AG10803 (cell line): ENCODE measurements around the gene HDAC11.
"Not testable (repeated sequence)": the region's sequence is repeated elsewhere in the genome, so short reads cannot be mapped to it uniquely, and the experiment has no call there.

Experiments used
- DNase-seq: peaks from one replicate; pipeline ENCODE4 v3.0.0; 2010; ENCODE audit warnings: low read depth
- H3K4me3 ChIP-seq: 2 replicates; pipeline ENCODE4 v1.5.1; 2011; ENCODE audit warnings: mild to moderate bottlenecking, low read length, control low read depth
- TF ChIP-seq, protein P1 (sequence below): conservative IDR thresholded peaks from 2 replicates; pipeline ENCODE4 v1.5.1; 2011; ENCODE audit warnings: mild to moderate bottlenecking, low read length, control low read depth, inconsistent platforms

Gene HDAC11, protein sequence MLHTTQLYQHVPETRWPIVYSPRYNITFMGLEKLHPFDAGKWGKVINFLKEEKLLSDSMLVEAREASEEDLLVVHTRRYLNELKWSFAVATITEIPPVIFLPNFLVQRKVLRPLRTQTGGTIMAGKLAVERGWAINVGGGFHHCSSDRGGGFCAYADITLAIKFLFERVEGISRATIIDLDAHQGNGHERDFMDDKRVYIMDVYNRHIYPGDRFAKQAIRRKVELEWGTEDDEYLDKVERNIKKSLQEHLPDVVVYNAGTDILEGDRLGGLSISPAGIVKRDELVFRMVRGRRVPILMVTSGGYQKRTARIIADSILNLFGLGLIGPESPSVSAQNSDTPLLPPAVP

DNA sequence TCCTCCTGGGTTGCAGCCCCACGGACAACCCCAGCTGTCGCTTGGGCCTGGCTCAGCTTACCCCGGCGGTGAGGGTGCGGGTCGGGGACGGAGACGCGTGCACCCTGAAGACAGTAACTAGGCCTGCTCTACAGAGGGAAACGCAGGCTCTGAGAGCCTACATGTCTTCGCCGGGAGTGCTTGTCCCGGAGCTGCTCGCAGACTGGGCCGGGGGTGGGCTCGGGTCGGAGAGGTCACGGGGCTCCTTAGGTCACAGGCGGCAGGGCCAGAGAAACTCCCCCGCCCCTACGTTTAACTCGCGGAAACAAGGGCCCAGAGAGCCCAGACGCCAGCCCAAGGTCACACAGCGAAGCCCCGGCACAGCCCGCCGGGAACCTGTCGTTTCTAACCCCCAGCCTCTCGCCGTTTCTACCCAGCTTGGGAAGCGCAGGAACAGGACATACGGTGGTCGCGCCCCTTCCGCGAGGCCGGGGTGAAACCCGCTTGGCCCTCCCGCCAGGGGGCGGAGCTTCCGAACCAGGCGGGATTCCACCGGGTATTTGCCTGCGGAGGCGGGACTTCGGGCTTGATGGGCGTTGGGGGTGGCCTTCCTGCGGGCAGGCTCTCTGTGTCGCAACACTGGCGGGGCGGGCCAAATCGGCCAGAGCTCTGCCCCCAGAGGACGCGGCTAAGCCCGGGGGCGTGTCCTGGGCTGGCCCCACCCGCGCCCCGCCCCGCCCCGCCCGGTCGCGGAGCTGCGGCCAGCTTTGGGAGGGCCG lies at the start of gene HDAC11:
Gene HDAC11, plus strand, starts transcription at position 725 of the 758 bp plus-strand sequence. CDS start 42 bp downstream, outside the sequence.
- DNase-seq, result peak; percentile 97
- TF ChIP-seq, protein P1, sequence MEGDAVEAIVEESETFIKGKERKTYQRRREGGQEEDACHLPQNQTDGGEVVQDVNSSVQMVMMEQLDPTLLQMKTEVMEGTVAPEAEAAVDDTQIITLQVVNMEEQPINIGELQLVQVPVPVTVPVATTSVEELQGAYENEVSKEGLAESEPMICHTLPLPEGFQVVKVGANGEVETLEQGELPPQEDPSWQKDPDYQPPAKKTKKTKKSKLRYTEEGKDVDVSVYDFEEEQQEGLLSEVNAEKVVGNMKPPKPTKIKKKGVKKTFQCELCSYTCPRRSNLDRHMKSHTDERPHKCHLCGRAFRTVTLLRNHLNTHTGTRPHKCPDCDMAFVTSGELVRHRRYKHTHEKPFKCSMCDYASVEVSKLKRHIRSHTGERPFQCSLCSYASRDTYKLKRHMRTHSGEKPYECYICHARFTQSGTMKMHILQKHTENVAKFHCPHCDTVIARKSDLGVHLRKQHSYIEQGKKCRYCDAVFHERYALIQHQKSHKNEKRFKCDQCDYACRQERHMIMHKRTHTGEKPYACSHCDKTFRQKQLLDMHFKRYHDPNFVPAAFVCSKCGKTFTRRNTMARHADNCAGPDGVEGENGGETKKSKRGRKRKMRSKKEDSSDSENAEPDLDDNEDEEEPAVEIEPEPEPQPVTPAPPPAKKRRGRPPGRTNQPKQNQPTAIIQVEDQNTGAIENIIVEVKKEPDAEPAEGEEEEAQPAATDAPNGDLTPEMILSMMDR, result no peak; the same call in 1 of the 2 replicates
- H3K4me3 ChIP-seq, result peak within 1 kb of the TSS; percentile 78

DNA sequence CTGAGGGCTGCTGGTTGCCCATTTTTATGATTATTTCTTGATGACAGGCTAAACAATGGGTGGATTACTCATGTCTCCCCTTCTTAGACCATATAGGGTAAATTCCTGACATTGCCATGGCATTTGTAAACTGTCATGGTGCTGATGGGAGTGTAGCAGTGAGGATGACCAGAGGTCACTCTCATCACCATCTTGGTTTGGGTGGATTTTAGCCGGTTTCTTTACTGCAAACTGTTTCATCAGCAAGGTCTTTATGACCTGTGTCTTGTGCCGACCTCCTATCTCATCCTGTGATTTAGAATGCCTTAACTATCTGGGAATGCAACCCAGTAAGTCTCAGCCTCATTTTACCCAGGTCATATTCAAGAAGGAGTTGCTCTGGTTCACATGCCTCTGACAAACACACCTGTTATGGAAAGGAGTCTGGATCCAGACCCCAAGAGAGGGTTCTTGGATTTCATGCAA lies 49.7 kb upstream of the HDAC11 start:
- DNase-seq, H3K4me3 ChIP-seq: not testable (repeated sequence)

DNA sequence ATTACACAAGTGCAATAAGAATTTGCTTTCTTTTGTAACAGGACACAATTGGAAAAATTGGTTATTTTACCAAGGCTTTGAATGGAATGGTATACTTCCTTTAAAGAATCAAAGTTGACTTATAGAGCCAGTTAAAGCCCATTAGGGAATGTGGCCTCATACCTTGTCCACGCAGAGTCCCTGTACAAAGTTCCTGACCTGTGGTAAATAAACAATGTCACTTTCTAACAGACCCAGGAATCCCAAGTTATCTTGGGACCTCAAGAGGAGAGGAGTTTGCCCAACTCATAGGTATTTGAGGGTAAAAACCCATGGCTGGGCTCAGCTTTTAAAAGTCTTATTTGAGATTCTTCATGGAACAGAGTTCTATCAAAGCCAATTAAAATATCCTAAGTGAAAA lies 48.0 kb upstream of the HDAC11 start:
- TF ChIP-seq, protein P1, result no peak
- no peak overlapping the region for H3K4me3 ChIP-seq
- no peak for DNase-seq

DNA sequence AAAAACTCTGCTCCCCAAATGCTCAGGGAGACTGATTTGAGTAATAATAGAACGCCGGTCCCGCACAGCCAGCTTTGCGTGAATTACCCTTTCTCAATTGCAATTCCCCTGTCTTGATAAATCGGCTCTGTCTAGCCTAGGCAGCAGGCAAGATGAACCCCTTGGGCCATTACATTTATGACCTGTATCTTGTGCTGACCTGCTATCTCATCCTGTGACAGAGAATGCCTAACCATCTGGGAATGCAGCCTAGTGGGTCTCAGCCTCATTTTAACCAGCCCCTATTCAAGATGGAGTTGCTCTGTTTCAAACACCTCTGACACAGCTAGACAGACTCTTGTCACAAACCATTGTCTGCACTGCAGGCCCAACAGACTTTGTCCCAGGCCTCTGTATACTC lies 46.2 kb upstream of the HDAC11 start:
- TF ChIP-seq, protein P1, result no peak
- H3K4me3 ChIP-seq, result no peak overlapping the region
- no peak for DNase-seq

DNA sequence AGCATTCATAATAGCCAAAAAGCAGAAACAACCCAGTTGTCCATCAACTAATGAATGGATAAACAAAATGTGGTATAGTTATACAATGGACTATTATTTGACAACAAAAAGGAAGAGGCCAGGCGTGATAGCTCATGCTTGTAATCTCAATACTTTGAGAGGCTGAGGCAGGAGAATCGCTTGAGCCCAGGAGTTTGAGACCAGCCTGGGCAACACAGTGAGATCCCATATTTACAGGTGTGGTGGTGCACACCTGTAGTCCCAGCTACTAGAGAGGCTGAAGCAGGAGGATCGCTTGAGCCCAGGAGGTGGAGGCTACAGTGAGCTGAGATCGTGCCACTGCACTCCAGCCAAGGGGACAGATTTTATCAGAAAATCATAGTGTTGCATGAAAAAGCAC lies 43.9 kb upstream of the HDAC11 start:
- not testable (repeated sequence) for DNase-seq, H3K4me3 ChIP-seq

DNA sequence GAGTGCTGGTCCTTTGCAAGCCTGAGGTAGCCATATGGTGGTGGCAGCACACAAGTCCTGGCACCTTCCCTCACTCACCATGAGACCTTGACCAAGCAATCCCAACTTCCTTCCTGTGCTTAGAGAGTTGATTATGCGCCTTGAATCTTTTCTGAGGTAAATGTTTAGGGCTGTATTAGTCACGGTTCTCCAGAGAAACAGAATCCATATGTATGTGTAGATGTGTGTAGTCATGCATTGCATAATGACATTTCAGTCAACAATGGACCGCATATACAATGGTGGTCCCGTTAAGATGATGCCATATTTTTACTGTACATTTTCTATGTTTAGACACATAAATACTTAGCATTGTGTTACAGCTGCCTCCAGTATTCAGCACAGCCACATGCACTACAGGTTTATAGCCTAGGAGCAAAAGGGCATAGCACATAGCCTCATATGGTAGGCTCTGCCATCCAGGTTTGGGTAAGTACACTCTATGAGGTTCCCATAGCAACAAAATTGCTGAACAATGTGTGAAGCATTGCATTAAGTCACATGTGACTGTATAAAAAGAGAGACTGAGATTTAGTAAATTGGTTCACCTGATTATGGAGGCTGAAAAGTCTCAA lies 39.8 kb upstream of the HDAC11 start:
- H3K4me3 ChIP-seq, result no peak overlapping the region
- DNase-seq, result no peak
- TF ChIP-seq, protein P1, result no peak

DNA sequence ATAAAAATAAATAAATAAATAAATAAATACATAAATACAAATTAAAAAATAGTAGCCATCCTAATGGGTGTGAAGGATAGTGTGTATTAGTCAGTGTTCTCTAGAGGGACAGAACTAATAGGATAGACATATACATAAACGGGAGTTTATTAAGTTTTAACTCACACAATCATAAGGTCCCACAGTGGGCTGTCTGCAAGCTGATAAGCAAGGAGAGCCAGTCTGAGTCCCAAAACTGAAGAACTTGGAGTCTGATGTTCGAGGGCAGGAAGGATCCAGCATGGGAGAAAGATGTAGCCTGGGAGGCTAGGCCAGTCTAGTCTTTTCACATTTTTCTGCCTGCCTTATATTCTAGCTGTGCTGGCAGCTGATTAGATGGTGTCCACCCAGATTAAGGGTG lies 37.2 kb upstream of the HDAC11 start:
- H3K4me3 ChIP-seq, DNase-seq: not testable (repeated sequence)

DNA sequence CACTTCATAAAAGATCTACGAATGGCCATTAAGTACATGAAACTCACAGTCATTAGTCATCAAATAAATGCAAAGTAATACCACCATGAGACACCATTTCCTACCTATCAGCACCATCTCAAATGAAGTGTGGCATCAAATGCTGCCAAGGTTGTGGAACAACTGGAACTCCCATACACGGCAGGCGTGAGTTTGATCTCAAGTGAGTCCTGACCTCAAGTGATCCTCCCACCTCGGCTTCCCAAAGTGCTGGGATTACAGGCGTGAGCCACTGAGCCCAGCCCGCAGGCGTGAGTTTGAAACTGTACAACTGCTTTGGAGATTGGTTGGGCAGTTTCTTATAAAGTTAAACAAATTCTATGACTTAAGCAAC lies 28.8 kb upstream of the HDAC11 start:
- peak overlapping the region; percentile 65 for H3K4me3 ChIP-seq
- DNase-seq, result no peak
- TF ChIP-seq, protein P1, result no peak
